ENCODE results near the gene ACOX3. TPM values are rescaled to one million over a fixed set of nuclear protein-coding genes. Genes with fewer than 3 reads are reported as not detected.
A peak's percentile ranks its signal among the peaks of the same experiment; 100 is the strongest.

Gene ACOX3
- polyA plus RNA-seq, 2 of the 4 experiments (the other 2 are of a cell fraction), result 4.9 to 8.2 TPM

- H3K4me1 ChIP-seq, result no peaks in the 10 kb centered on the region
- DNase-seq (ENCODE audit: low read depth in 1 of 2, low spot score in 1 of 2), result no peak
- TF ChIP-seq CHD2 (IDR thresholded peaks at IDR 0.05; ENCODE audit: low read length, partially characterized antibody) (no peak), ZC3H11A (IDR thresholded peaks at IDR 0.05) (no peak), KDM1A (IDR thresholded peaks at IDR 0.05; ENCODE audit: low read depth) (no peak), HES2 (IDR thresholded peaks at IDR 0.05) (no peak), JUNB (IDR thresholded peaks at IDR 0.05) (no peak), KDM5A (IDR thresholded peaks at IDR 0.05) (no peak), NPAS2 (CRISPR knock-in tag; IDR thresholded peaks at IDR 0.05; ENCODE audit: borderline replicate concordance) (no peak), MYC (IDR thresholded peaks at IDR 0.05; ENCODE audit: borderline replicate concordance, low read length) (no peak), HOXA7 (CRISPR knock-in tag; IDR thresholded peaks at IDR 0.05) (no peak), RCOR1 (IDR thresholded peaks at IDR 0.05; ENCODE audit: low read depth, low read length) (no peak), RFX5 (IDR thresholded peaks at IDR 0.05) (no peak), TP53 (CRISPR knock-in tag; IDR thresholded peaks at IDR 0.05) (no peak), CBX2 (IDR thresholded peaks at IDR 0.05; ENCODE audit: borderline replicate concordance, low read depth) (no peak), BCL3 (IDR thresholded peaks at IDR 0.05) (no peak), PHF8 (IDR thresholded peaks at IDR 0.05; ENCODE audit: borderline replicate concordance, low read depth) (no peak), REST (IDR thresholded peaks at IDR 0.05) (no peak)
- POLR2A ChIA-PET, result no interaction called here
- no peaks in the 10 kb centered on the region for H3K9me3 ChIP-seq
- no peak overlapping the region for H3K4me2 ChIP-seq
- CTCF ChIA-PET, result interaction anchor here (0.6 to 4.8 kb wide), 23 partner anchors 11 to 448 kb away, joined by 3 to 39 read pairs (median 6); partner anchors contain the start of genes ACOX3, CPZ and TRMT44
- no peak for ATAC-seq
- no peak overlapping the region for H3K4me3 ChIP-seq
- no peak overlapping the region for H3K27ac ChIP-seq
- 98% methylated on average over 9 of the region's 14 CpGs for WGBS (ENCODE audit: missing lambda C conversion rate)
- FAIRE-seq, result no peak
Measured at GRCh38 chr4:8469550-8469949, 29.0 kb upstream of the ACOX3 start.

GRCh38 chr4:8468746-8469535 lies 28.4 kb upstream of the ACOX3 start:
- peak; percentile 63 for FAIRE-seq
- peak; percentile 83 to 90 for ATAC-seq
- 40% methylated on average over 18 of the region's 21 CpGs for WGBS (ENCODE audit: missing lambda C conversion rate)
- CTCF ChIA-PET, result interaction anchor here (0.6 to 4.8 kb wide), 30 partner anchors 11 to 449 kb away, joined by 3 to 39 read pairs (median 4); partner anchors contain the start of genes ACOX3, CPZ, GPR78 and TRMT44
- POLR2A ChIA-PET, result no interaction called here
- H3K9me3 ChIP-seq, result no peaks in the 10 kb centered on the region
- no peaks in the 10 kb centered on the region for H3K4me1 ChIP-seq
- H3K4me2 ChIP-seq, result no peak overlapping the region
- no peak overlapping the region for H3K4me3 ChIP-seq
- H3K27ac ChIP-seq, result no peak overlapping the region
- peak; percentile 28 to 53 for DNase-seq (ENCODE audit: low read depth in 1 of 2, low spot score in 1 of 2)
- TF ChIP-seq BCL3 (IDR thresholded peaks at IDR 0.05) (no peak), EP300 (IDR thresholded peaks at IDR 0.05) (no peak), HEYL (CRISPR knock-in tag; IDR thresholded peaks at IDR 0.05) (no peak), CHD4 (IDR thresholded peaks at IDR 0.05; ENCODE audit: borderline replicate concordance) (no peak), HES2 (IDR thresholded peaks at IDR 0.05) (no peak), BHLHE40 (IDR thresholded peaks at IDR 0.05; ENCODE audit: low read depth, low read length) (no peak), ZSCAN20 (CRISPR knock-in tag; IDR thresholded peaks at IDR 0.05) (no peak), EHMT2 (IDR thresholded peaks at IDR 0.05; ENCODE audit: low read depth) (no peak), TP53 (CRISPR knock-in tag; IDR thresholded peaks at IDR 0.05) (no peak)
- TF ChIP-seq, protein P1, sequence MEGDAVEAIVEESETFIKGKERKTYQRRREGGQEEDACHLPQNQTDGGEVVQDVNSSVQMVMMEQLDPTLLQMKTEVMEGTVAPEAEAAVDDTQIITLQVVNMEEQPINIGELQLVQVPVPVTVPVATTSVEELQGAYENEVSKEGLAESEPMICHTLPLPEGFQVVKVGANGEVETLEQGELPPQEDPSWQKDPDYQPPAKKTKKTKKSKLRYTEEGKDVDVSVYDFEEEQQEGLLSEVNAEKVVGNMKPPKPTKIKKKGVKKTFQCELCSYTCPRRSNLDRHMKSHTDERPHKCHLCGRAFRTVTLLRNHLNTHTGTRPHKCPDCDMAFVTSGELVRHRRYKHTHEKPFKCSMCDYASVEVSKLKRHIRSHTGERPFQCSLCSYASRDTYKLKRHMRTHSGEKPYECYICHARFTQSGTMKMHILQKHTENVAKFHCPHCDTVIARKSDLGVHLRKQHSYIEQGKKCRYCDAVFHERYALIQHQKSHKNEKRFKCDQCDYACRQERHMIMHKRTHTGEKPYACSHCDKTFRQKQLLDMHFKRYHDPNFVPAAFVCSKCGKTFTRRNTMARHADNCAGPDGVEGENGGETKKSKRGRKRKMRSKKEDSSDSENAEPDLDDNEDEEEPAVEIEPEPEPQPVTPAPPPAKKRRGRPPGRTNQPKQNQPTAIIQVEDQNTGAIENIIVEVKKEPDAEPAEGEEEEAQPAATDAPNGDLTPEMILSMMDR (IDR thresholded peaks at IDR 0.05), result peak; percentile 75
- TF ChIP-seq, protein P2, sequence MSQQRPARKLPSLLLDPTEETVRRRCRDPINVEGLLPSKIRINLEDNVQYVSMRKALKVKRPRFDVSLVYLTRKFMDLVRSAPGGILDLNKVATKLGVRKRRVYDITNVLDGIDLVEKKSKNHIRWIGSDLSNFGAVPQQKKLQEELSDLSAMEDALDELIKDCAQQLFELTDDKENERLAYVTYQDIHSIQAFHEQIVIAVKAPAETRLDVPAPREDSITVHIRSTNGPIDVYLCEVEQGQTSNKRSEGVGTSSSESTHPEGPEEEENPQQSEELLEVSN (IDR thresholded peaks at IDR 0.05; ENCODE audit: borderline replicate concordance, low read depth), result no peak
